Trophoblast cell (in vitro differentiated cells and primary cell): ENCODE data around the gene FALEC.
"Not testable (repeated sequence)": the region's sequence is repeated elsewhere in the genome, so short reads cannot be mapped to it uniquely, and the experiment has no call there.

Source experiments
- DNase-seq, 2 donors: peaks; one replicate each; pipeline ENCODE4 v3.0.0-alpha.2; 2016
- H2AFZ ChIP-seq: 2 replicates; pipeline ENCODE4 v1.6.1; 2013; ENCODE audit warnings: low read length, moderate library complexity, mild to moderate bottlenecking; ENCODE audit not compliant: insufficient read depth, poor library complexity
- H2AK5ac ChIP-seq: 2 replicates; pipeline ENCODE4 v1.6.1; 2013; ENCODE audit warnings: mild to moderate bottlenecking, low read length
- H2BK120ac ChIP-seq: 2 replicates; pipeline ENCODE4 v1.6.1; 2013; ENCODE audit warnings: low read length, mild to moderate bottlenecking, moderate library complexity; ENCODE audit not compliant: insufficient read depth, poor library complexity
- H2BK12ac ChIP-seq: 2 replicates; pipeline ENCODE4 v1.6.1; 2013; ENCODE audit warnings: mild to moderate bottlenecking, low read length, moderate library complexity
- H2BK5ac ChIP-seq: 2 replicates; pipeline ENCODE4 v1.6.1; 2013; ENCODE audit warnings: low read length, low read depth, moderate library complexity, mild to moderate bottlenecking; ENCODE audit not compliant: poor library complexity
- H3K14ac ChIP-seq: 2 replicates; pipeline ENCODE4 v1.6.1; 2013; ENCODE audit warnings: mild to moderate bottlenecking, low read length
- H3K18ac ChIP-seq: 2 replicates; pipeline ENCODE4 v1.6.1; 2013; ENCODE audit warnings: mild to moderate bottlenecking, low read length
- H3K23ac ChIP-seq: 2 replicates; pipeline ENCODE4 v1.6.1; 2013; ENCODE audit warnings: low read length
- H3K27ac ChIP-seq: 2 replicates; pipeline ENCODE4 v1.5.1; 2013; ENCODE audit warnings: low read depth, mild to moderate bottlenecking, inconsistent platforms, low read length, moderate library complexity
- H3K27me3 ChIP-seq: 2 replicates; pipeline ENCODE4 v1.6.1; 2013; ENCODE audit warnings: inconsistent platforms, mild to moderate bottlenecking, low read length, moderate library complexity; ENCODE audit not compliant: insufficient read depth
- H3K36me3 ChIP-seq, 2 experiments: 1 replicate in 1 of 2; 2 replicates in 1 of 2; pipeline ENCODE4 v1.6.1; 2013; ENCODE audit warnings: low read length in 2 of 2, mild to moderate bottlenecking in 2 of 2, moderate library complexity in 1 of 2; ENCODE audit not compliant: insufficient read depth in 2 of 2, control insufficient read depth in 1 of 2
- H3K4ac ChIP-seq: 2 replicates; pipeline ENCODE4 v1.6.1; 2013; ENCODE audit warnings: low read depth, mild to moderate bottlenecking, low read length, moderate library complexity
- H3K4me1 ChIP-seq, 2 experiments: 1 replicate in 1 of 2; 2 replicates in 1 of 2; pipeline ENCODE4 v1.6.1; 2013; ENCODE audit warnings: low read length in 2 of 2, mild to moderate bottlenecking in 2 of 2, moderate library complexity in 1 of 2; ENCODE audit not compliant: insufficient read depth in 2 of 2, control insufficient read depth in 1 of 2
- H3K4me2 ChIP-seq: 2 replicates; pipeline ENCODE4 v1.6.1; 2013; ENCODE audit warnings: inconsistent platforms, mild to moderate bottlenecking, low read length, moderate library complexity
- H3K4me3 ChIP-seq: 2 replicates; pipeline ENCODE4 v1.5.1; 2013; ENCODE audit warnings: mild to moderate bottlenecking, low read depth, low read length, inconsistent platforms
- H3K79me1 ChIP-seq: one replicate; pipeline ENCODE4 v1.6.1; 2013; ENCODE audit warnings: low read length
- H3K79me2 ChIP-seq: 2 replicates; pipeline ENCODE4 v1.6.1; 2013; ENCODE audit warnings: low read length, mild to moderate bottlenecking; ENCODE audit not compliant: control insufficient read depth, insufficient read depth, poor library complexity
- H3K9ac ChIP-seq: 2 replicates; pipeline ENCODE4 v1.6.1; 2013; ENCODE audit warnings: mild to moderate bottlenecking, low read length
- H3K9me3 ChIP-seq: 2 replicates; pipeline ENCODE4 v1.6.1; 2013; ENCODE audit warnings: low read depth, mild to moderate bottlenecking, control low read depth, inconsistent platforms, low read length; ENCODE audit not compliant: insufficient read depth
- H4K12ac ChIP-seq: 2 replicates; pipeline ENCODE4 v1.6.1; 2013; ENCODE audit warnings: low read depth, mild to moderate bottlenecking, low read length, moderate library complexity
- H4K8ac ChIP-seq: 2 replicates; pipeline ENCODE4 v1.6.1; 2013; ENCODE audit warnings: low read depth, mild to moderate bottlenecking, low read length, moderate library complexity
- H4K91ac ChIP-seq: one replicate; pipeline ENCODE4 v1.6.1; 2013; ENCODE audit warnings: low read depth, mild to moderate bottlenecking, low read length, moderate library complexity
- WGBS: extraction: QIAGEN DNeasy Blood & Tissue Kit; methylation state at CpG from one replicate; pipeline ENCODE4 v1.1.7; 2013; ENCODE audit warnings: missing lambda C conversion rate; ENCODE audit not compliant: insufficient read length, insufficient coverage; ENCODE audit errors: extremely low coverage; 5-methylcytosine and 5-hydroxymethylcytosine counted together

The FALEC gene

GRCh38 chr1:150568594-150568966 lies 53.0 kb downstream of the FALEC start:
- H2AFZ ChIP-seq, result no peak overlapping the region
- H3K14ac ChIP-seq, result peak overlapping the region; percentile 86
- no peaks in the 10 kb centered on the region for H3K9me3 ChIP-seq
- H3K36me3 ChIP-seq, result peaks cover 4 to 8% of the 10 kb centered on the region in 2 experiments
- no peak overlapping the region for H3K9ac ChIP-seq
- peak overlapping the region; percentile 96 for H2BK120ac ChIP-seq
- no peak overlapping the region for H3K4me3 ChIP-seq
- H3K27me3 ChIP-seq, result no peaks in the 10 kb centered on the region
- peaks cover 31 to 43% of the 10 kb centered on the region in 2 experiments for H3K4me1 ChIP-seq
- H3K18ac ChIP-seq, result peak overlapping the region; percentile 33
- H4K91ac ChIP-seq, result peak overlapping the region; percentile 83
- peak overlapping the region; percentile 39 for H3K4me2 ChIP-seq
- no peak overlapping the region for H3K23ac ChIP-seq
- H3K79me1 ChIP-seq, result peaks cover 27% of the 10 kb centered on the region
- DNase-seq, result no peak
- peak overlapping the region; percentile 85 for H2BK5ac ChIP-seq
- H3K27ac ChIP-seq, result peak overlapping the region; percentile 98
- H4K8ac ChIP-seq, result peak overlapping the region; percentile 62
- H4K12ac ChIP-seq, result no peak overlapping the region
- peak overlapping the region; percentile 98 for H2BK12ac ChIP-seq
- H2AK5ac ChIP-seq, result peak overlapping the region; percentile 39
- peaks cover 11% of the 10 kb centered on the region for H3K79me2 ChIP-seq
- H3K4ac ChIP-seq, result no peak overlapping the region

DNA sequence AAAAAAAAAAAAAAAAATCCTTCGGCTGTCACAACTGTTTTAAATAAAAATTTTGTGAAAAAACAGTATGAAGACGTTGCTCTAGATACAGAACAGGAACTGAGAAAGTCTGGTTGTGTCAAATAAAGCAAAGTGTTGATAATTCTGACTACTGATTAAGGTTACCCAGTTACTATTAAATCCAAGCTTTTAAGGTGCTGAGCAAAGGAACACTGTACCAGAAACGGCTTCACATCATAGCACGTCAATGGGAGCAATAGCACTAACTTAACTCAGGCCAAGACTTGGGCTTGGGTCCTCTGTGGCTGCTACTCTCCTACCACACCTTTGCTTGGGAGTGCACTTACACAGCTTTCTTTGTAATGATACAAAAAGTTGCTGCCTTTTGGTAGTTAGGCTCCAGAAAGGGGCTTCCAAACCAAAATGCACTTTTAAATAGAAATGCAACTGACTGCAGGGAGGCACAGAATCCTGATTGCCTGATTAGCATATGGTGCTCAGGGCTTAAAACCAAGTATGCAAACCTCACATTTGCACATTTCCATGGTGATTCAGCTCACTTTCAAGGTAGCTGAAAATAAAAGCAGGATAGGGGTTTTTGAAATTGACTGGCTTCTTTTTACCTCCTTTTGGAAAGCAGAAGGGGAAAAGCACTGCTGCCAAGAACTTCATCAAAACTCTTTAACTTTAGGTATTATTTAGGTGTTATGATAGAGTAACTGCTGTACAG lies 57.5 kb downstream of the FALEC start:
- H3K27me3 ChIP-seq, result no peaks in the 10 kb centered on the region
- H4K12ac ChIP-seq, result no peak overlapping the region
- H2BK12ac ChIP-seq, result no peak overlapping the region
- H3K14ac ChIP-seq, result no peak overlapping the region
- no peaks in the 10 kb centered on the region for H3K9me3 ChIP-seq
- H3K18ac ChIP-seq, result no peak overlapping the region
- H3K79me1 ChIP-seq, result peaks cover 9% of the 10 kb centered on the region
- H3K36me3 ChIP-seq, result peaks cover 12 to 26% of the 10 kb centered on the region in 2 experiments
- H3K4me1 ChIP-seq, result peaks cover 22 to 33% of the 10 kb centered on the region in 2 experiments
- no peak overlapping the region for H2BK120ac ChIP-seq
- H3K23ac ChIP-seq, result no peak overlapping the region
- H3K79me2 ChIP-seq, result peaks cover 8% of the 10 kb centered on the region
- H3K4me3 ChIP-seq, result no peak overlapping the region
- no peak overlapping the region for H4K8ac ChIP-seq
- H3K4me2 ChIP-seq, result no peak overlapping the region
- DNase-seq, result peak in 1 of 2 donors; percentile 59
- no peak overlapping the region for H3K9ac ChIP-seq
- H3K27ac ChIP-seq, result no peak overlapping the region
- no CpG with 5 or more reads among the region's 4 CpGs for WGBS
- no peak overlapping the region for H2BK5ac ChIP-seq
- no peak overlapping the region for H4K91ac ChIP-seq
- H3K4ac ChIP-seq, result peak overlapping the region; percentile 47
- no peak overlapping the region for H2AFZ ChIP-seq
- no peak overlapping the region for H2AK5ac ChIP-seq

GRCh38 chr1:150573648-150574071 lies 58.1 kb downstream of the FALEC start:
- not testable (repeated sequence) for H3K27ac ChIP-seq, H3K9me3 ChIP-seq, H2BK12ac ChIP-seq, H3K4me3 ChIP-seq, H3K27me3 ChIP-seq, H2BK120ac ChIP-seq, H4K91ac ChIP-seq, H4K12ac ChIP-seq, H2BK5ac ChIP-seq, H3K14ac ChIP-seq, H2AFZ ChIP-seq, H3K4me2 ChIP-seq, H3K23ac ChIP-seq, H3K9ac ChIP-seq, H3K18ac ChIP-seq, H3K79me1 ChIP-seq, H4K8ac ChIP-seq, H2AK5ac ChIP-seq
- WGBS, result no CpG with 5 or more reads among the region's 13 CpGs
- peak in 1 of 2 donors; percentile 26 for DNase-seq
- H3K36me3 ChIP-seq, result peaks cover 12 to 30% of the 10 kb centered on the region in 2 experiments
- peaks cover 22 to 31% of the 10 kb centered on the region in 2 experiments for H3K4me1 ChIP-seq
- H3K79me2 ChIP-seq, result peaks cover 13% of the 10 kb centered on the region
- peak overlapping the region; percentile 40 for H3K4ac ChIP-seq

GRCh38 chr1:150574260-150575071 lies 58.9 kb downstream of the FALEC start:
- no peak overlapping the region for H3K9ac ChIP-seq
- H3K4me1 ChIP-seq, result peaks cover 16 to 24% of the 10 kb centered on the region in 2 experiments
- H3K4ac ChIP-seq, result peak overlapping the region; percentile 35
- H2BK5ac ChIP-seq, result no peak overlapping the region
- peaks cover 12 to 32% of the 10 kb centered on the region in 2 experiments for H3K36me3 ChIP-seq
- H4K91ac ChIP-seq, result no peak overlapping the region
- peak overlapping the region; percentile 12 for H3K4me3 ChIP-seq
- H2BK120ac ChIP-seq, result no peak overlapping the region
- H4K12ac ChIP-seq, result no peak overlapping the region
- no peak overlapping the region for H2AK5ac ChIP-seq
- H3K4me2 ChIP-seq, result peak overlapping the region; percentile 29
- H3K27ac ChIP-seq, result peak overlapping the region; percentile 5
- no CpG with 5 or more reads among the region's 6 CpGs for WGBS
- H3K9me3 ChIP-seq, result no peaks in the 10 kb centered on the region
- peaks cover 21% of the 10 kb centered on the region for H3K79me2 ChIP-seq
- H2BK12ac ChIP-seq, result no peak overlapping the region
- no peak overlapping the region for H3K14ac ChIP-seq
- H4K8ac ChIP-seq, result no peak overlapping the region
- H2AFZ ChIP-seq, result no peak overlapping the region
- H3K27me3 ChIP-seq, result no peaks in the 10 kb centered on the region
- peak in 1 of 2 donors; percentile 34 for DNase-seq
- peaks cover 12% of the 10 kb centered on the region for H3K79me1 ChIP-seq
- H3K18ac ChIP-seq, result no peak overlapping the region
- H3K23ac ChIP-seq, result no peak overlapping the region
